Measurements from ENCODE around the gene OR14C36. TPM values are rescaled to one million over a fixed set of nuclear protein-coding genes. Genes with fewer than 3 reads are reported as not detected.

The OR14C36 gene
- not detected for total RNA-seq

GRCh38 chr1:248348475-248348874 lies at the start of gene OR14C36:
Gene OR14C36 (plus strand): TSS chr1:248348775. CDS start chr1:248348775, 0 bp downstream.

GRCh38 chr1:248303324-248303723 lies 45.3 kb upstream of the OR14C36 start, which contains the start of gene OR2T12:
Gene OR2T12 (minus strand): TSS chr1:248303424. CDS start chr1:248295578, 7,846 bp downstream.

DNA sequence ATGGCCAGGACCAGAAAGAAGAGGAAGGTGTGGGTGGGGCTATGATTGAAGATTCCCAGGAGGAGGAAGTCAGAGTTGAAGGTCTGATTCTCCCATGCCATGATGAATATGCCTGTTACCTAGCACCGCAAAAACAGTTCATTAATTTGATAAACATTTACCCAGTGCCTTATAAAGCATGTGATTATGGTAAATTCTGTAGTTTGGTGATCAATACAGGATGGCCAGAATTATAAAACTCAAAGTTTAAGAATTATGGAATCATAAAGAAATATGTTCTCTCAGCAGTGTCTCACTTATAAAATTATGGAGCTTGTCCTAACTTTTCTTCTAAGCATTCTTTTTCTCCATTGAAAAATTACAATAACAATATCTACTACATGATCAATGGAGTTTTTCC lies 24.1 kb upstream of the OR14C36 start, which contains the start of gene OR2M7:
Gene OR2M7, minus strand, starts transcription at position 101 of the 400 bp plus-strand sequence. Its CDS starts 0 bp downstream, at position 101.

GRCh38 chr1:248361121-248361715 lies 12.6 kb downstream of the OR14C36 start, which contains the start of gene OR2T4:
Gene OR2T4 (plus strand): TSS chr1:248361665. CDS start chr1:248361665, 0 bp downstream.

GRCh38 chr1:248375446-248375845 lies 26.9 kb downstream of the OR14C36 start, which contains the start of gene OR2T6:
Gene OR2T6 (plus strand): TSS chr1:248375746. CDS start chr1:248387609, 11,863 bp downstream.

Other genes with a start within 250 kb of the OR14C36 start
- gene OR2M5, start 203.6 kb upstream of the OR14C36 start, total RNA-seq, result not detected
- gene OR2M2, start 174.0 kb upstream of the OR14C36 start, total RNA-seq, result not detected
- not detected for gene OR2M3, start 151.5 kb upstream of the OR14C36 start, total RNA-seq
- gene OR2M4, start 117.4 kb upstream of the OR14C36 start, total RNA-seq, result not detected
- not detected for gene OR2T33, start 70.8 kb upstream of the OR14C36 start, total RNA-seq
- not detected for gene OR2T12, start 45.4 kb upstream of the OR14C36 start, total RNA-seq
- not detected for gene OR2M7, start 24.2 kb upstream of the OR14C36 start, total RNA-seq
- not detected for gene OR2T4, start 12.9 kb downstream of the OR14C36 start, total RNA-seq
- gene OR2T6, start 27.0 kb downstream of the OR14C36 start, total RNA-seq, result not detected
- not detected for gene OR2T1, start 54.3 kb downstream of the OR14C36 start, total RNA-seq
- 0.06 TPM for gene OR2T2, start 96.9 kb downstream of the OR14C36 start, total RNA-seq
- gene OR2T3, start 124.6 kb downstream of the OR14C36 start, total RNA-seq, result not detected
- gene OR2T5, start 139.8 kb downstream of the OR14C36 start, total RNA-seq, result 0.06 TPM
- gene OR2G6, start 159.3 kb downstream of the OR14C36 start, total RNA-seq, result not detected
- not detected for gene OR2T29, start 214.0 kb downstream of the OR14C36 start, total RNA-seq
- not detected for gene OR2T34, start 226.0 kb downstream of the OR14C36 start, total RNA-seq
- not detected for gene OR2T10, start 248.9 kb downstream of the OR14C36 start, total RNA-seq

Data from metanephros (tissue), 1 donor.